ENCODE results near the gene NMNAT2.

DNA sequence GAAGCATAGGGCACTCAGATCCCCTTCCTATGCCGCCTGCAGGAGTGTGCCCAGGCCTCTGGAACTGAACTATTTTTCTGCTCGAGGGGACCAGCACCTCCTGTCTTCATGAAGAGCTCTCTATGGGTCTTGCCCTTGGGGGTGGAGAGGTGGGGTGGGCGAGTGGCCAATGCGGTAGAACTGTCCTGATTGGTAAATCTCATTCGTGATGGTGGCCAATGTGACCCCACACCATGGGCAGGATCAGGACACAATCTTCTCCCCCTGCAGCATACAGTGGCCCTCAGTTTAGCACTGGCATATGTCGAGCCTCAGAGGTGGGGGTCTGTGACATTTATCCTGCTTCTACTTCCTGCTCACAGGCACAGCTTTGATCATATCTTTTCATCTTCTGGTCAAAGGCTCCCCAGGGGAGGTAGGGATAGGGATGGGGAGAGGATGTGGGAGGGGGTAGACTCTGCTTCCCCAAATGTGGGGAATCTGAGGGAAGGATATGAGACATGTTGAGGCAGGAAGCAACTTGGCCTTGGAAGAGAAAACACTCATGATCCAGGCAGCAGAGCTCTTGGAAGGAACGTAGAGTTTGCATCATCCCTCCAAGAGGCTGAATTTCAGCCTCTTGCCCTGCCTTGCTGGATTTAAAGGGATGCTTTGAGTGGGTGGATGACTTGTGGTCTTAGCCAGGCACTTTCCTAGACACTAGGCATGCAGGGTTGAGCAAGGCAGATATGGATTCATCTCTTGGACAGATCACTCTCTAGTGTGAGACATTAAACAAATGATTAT is 150.3 kb downstream of the NMNAT2 start:
- TF ChIP-seq, protein P1, sequence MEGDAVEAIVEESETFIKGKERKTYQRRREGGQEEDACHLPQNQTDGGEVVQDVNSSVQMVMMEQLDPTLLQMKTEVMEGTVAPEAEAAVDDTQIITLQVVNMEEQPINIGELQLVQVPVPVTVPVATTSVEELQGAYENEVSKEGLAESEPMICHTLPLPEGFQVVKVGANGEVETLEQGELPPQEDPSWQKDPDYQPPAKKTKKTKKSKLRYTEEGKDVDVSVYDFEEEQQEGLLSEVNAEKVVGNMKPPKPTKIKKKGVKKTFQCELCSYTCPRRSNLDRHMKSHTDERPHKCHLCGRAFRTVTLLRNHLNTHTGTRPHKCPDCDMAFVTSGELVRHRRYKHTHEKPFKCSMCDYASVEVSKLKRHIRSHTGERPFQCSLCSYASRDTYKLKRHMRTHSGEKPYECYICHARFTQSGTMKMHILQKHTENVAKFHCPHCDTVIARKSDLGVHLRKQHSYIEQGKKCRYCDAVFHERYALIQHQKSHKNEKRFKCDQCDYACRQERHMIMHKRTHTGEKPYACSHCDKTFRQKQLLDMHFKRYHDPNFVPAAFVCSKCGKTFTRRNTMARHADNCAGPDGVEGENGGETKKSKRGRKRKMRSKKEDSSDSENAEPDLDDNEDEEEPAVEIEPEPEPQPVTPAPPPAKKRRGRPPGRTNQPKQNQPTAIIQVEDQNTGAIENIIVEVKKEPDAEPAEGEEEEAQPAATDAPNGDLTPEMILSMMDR (IDR thresholded peaks at IDR 0.05), result no peak
- no peak for TF ChIP-seq EP300 (IDR thresholded peaks at IDR 0.05)
- no peak for TF ChIP-seq POLR2A (IDR thresholded peaks at IDR 0.05; ENCODE audit: low read depth)
- TF ChIP-seq POLR2AphosphoS5 (IDR thresholded peaks at IDR 0.05), result peak; percentile 50 to 56
